ENCODE data around the gene RDH11. TPM values are rescaled to one million over a fixed set of nuclear protein-coding genes. Genes with fewer than 3 reads are reported as not detected.
A peak's percentile ranks its signal among the peaks of the same experiment; 100 is the strongest.

Gene RDH11
- total RNA-seq, 6 donors from 2014 or later = 42.8 to 61.1 (median 49.4) TPM

GRCh38 chr14:67734675-67735074, 39.1 kb upstream of the RDH11 start:
- H3K4me3 ChIP-seq = no peak overlapping the region
- H3K27me3 ChIP-seq = no peaks in the 10 kb centered on the region
- no peak overlapping the region for H3K27ac ChIP-seq
- H3K4me1 ChIP-seq = peaks cover 0 to 8% (median 0%) of the 10 kb centered on the region in 4 donors
- TF ChIP-seq POLR2A (IDR thresholded peaks at IDR 0.05) (no peak), EP300 (IDR thresholded peaks at IDR 0.05) (no peak)
- no peak for ATAC-seq (ENCODE audit: low FRiP score in 2 of 2)
- DNase-seq = no peak
- H3K36me3 ChIP-seq = no peaks in the 10 kb centered on the region
- 43 to 64% methylated on average over 3 of the region's 3 CpGs for WGBS, 2 donors
- H3K9me3 ChIP-seq = no peaks in the 10 kb centered on the region

- H3K27ac ChIP-seq = no peak overlapping the region
- TF ChIP-seq POLR2A (IDR thresholded peaks at IDR 0.05) (no peak), EP300 (IDR thresholded peaks at IDR 0.05) (no peak), CTCF (IDR thresholded peaks at IDR 0.05) (no peak), POLR2AphosphoS5 (IDR thresholded peaks at IDR 0.05) (no peak)
- WGBS, 2 donors = 80 to 90% methylated on average over 4 of the region's 4 CpGs
Observed at GRCh38 chr14:67733616-67734015, 38.1 kb upstream of the RDH11 start.

GRCh38 chr14:67729072-67729885, 33.7 kb upstream of the RDH11 start:
- Histone ChIP-seq H3K4me1 (no peaks in the 10 kb centered on the region), H3K27me3 (no peaks in the 10 kb centered on the region), H3K36me3 (no peaks in the 10 kb centered on the region), H3K27ac (no peak overlapping the region), H3K4me3 (no peak overlapping the region), H3K9me3 (no peaks in the 10 kb centered on the region)
- ATAC-seq (ENCODE audit: low FRiP score in 2 of 2) = peak; percentile 39 to 75
- DNase-seq = peak; percentile 58 to 78
- TF ChIP-seq POLR2AphosphoS5 (IDR thresholded peaks at IDR 0.05) (no peak), CTCF (IDR thresholded peaks at IDR 0.05) (no peak), POLR2A (IDR thresholded peaks at IDR 0.05) (no peak), EP300 (IDR thresholded peaks at IDR 0.05) (no peak)
- WGBS, 2 donors = 55 to 58% methylated on average over 16 to 21 of the region's 21 CpGs

More at GRCh38 chr14:67733616-67734015, 38.1 kb upstream of the RDH11 start:
- no peaks in the 10 kb centered on the region for H3K27me3 ChIP-seq
- ATAC-seq (ENCODE audit: low FRiP score in 2 of 2) = no peak
- H3K9me3 ChIP-seq = no peaks in the 10 kb centered on the region
- no peak for DNase-seq
- H3K4me3 ChIP-seq = no peak overlapping the region
- H3K36me3 ChIP-seq = no peaks in the 10 kb centered on the region
- peaks cover 0 to 8% (median 0%) of the 10 kb centered on the region in 4 donors for H3K4me1 ChIP-seq

- ATAC-seq (ENCODE audit: low FRiP score in 2 of 2) (no peak), DNase-seq (no peak)
- H3K36me3 ChIP-seq = no peaks in the 10 kb centered on the region
- H3K4me1 ChIP-seq = no peaks in the 10 kb centered on the region
- H3K9me3 ChIP-seq = no peaks in the 10 kb centered on the region
- TF ChIP-seq CTCF (IDR thresholded peaks at IDR 0.05) (no peak), POLR2A (IDR thresholded peaks at IDR 0.05) (no peak), POLR2AphosphoS5 (IDR thresholded peaks at IDR 0.05) (no peak), EP300 (IDR thresholded peaks at IDR 0.05) (no peak)
- H3K27me3 ChIP-seq = no peaks in the 10 kb centered on the region
- no peak overlapping the region for H3K4me3 ChIP-seq
- no peak overlapping the region for H3K27ac ChIP-seq
Observed at GRCh38 chr14:67728258-67728657, 32.7 kb upstream of the RDH11 start.

GRCh38 chr14:67727361-67727760, 31.8 kb upstream of the RDH11 start:
- no peak for DNase-seq
- Histone ChIP-seq H3K36me3 (no peaks in the 10 kb centered on the region), H3K9me3 (no peaks in the 10 kb centered on the region), H3K27me3 (no peaks in the 10 kb centered on the region), H3K27ac (no peak overlapping the region), H3K4me1 (peaks cover 0 to 3% (median under 1%) of the 10 kb centered on the region in 4 donors), H3K4me3 (no peak overlapping the region)
- WGBS, 2 donors = 93 to 94% methylated on average over 7 of the region's 7 CpGs
- no peak for ATAC-seq (ENCODE audit: low FRiP score in 2 of 2)
- TF ChIP-seq POLR2AphosphoS5 (IDR thresholded peaks at IDR 0.05) = no peak

- Histone ChIP-seq H3K27ac (no peak overlapping the region), H3K4me1 (peaks cover 0 to 3% (median 1%) of the 10 kb centered on the region in 4 donors), H3K9me3 (no peaks in the 10 kb centered on the region), H3K27me3 (no peaks in the 10 kb centered on the region), H3K4me3 (no peak overlapping the region), H3K36me3 (no peaks in the 10 kb centered on the region)
- no peak for DNase-seq
- 87 to 89% methylated on average over 5 of the region's 5 CpGs for WGBS, 2 donors
- TF ChIP-seq CTCF (IDR thresholded peaks at IDR 0.05) = no peak
- no peak for TF ChIP-seq POLR2AphosphoS5 (IDR thresholded peaks at IDR 0.05)
- no peak for TF ChIP-seq POLR2A (IDR thresholded peaks at IDR 0.05)
- no peak for TF ChIP-seq EP300 (IDR thresholded peaks at IDR 0.05)
- no peak for ATAC-seq (ENCODE audit: low FRiP score in 2 of 2)
Observed at GRCh38 chr14:67725171-67725570, 29.6 kb upstream of the RDH11 start.

All from upper lobe of left lung (tissue), 6 donors.